Keratinocyte (primary cell): ENCODE measurements around the gene SDC3.

Experiments
- EZH2 ChIP-seq: IDR thresholded peaks from one replicate; pipeline ENCODE4 v1.6.1; 2012; ENCODE audit warnings: inconsistent platforms, mild to moderate bottlenecking, low read length, moderate library complexity
- TF ChIP-seq, protein P1 (sequence below), 3 experiments: IDR thresholded peaks in 1 of 3; conservative IDR thresholded peaks in 1 of 3; optimal IDR thresholded peaks in 1 of 3; 2 replicates in 2 of 3; 3 replicates in 1 of 3; pipeline versions ENCODE3 to v1.5.1; 2011; ENCODE audit warnings: low read length in 3 of 3, mild to moderate bottlenecking in 3 of 3, moderate library complexity in 2 of 3, control low read depth in 1 of 3, inconsistent platforms in 1 of 3; ENCODE audit not compliant: insufficient read depth in 2 of 3; ENCODE audit errors: extremely low read depth in 1 of 3

DNA sequence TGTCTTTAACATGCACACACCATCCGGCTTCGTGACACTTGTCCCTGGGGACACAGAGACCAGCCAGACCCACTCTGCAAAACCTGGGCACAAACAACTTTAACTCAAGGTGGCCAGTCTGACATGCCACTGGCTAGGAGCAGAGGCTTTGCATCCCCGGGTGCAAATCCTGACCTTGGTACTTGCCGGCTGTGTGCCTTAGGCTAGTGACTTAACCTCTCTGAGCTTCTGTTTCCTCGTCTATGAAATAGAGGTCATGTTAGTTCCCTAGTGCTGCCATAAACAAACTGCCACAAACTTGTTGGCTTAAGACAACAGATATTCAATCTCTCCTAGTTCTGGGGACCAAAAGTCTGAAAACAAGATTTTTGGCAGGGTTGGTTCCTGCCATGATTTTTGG is 60.4 kb downstream of the SDC3 start:
- no peak for TF ChIP-seq EZH2
- TF ChIP-seq, protein P1, sequence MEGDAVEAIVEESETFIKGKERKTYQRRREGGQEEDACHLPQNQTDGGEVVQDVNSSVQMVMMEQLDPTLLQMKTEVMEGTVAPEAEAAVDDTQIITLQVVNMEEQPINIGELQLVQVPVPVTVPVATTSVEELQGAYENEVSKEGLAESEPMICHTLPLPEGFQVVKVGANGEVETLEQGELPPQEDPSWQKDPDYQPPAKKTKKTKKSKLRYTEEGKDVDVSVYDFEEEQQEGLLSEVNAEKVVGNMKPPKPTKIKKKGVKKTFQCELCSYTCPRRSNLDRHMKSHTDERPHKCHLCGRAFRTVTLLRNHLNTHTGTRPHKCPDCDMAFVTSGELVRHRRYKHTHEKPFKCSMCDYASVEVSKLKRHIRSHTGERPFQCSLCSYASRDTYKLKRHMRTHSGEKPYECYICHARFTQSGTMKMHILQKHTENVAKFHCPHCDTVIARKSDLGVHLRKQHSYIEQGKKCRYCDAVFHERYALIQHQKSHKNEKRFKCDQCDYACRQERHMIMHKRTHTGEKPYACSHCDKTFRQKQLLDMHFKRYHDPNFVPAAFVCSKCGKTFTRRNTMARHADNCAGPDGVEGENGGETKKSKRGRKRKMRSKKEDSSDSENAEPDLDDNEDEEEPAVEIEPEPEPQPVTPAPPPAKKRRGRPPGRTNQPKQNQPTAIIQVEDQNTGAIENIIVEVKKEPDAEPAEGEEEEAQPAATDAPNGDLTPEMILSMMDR (optimal IDR thresholded peaks at IDR 0.05 in 1 of 3, IDR thresholded peaks at IDR 0.05 in 1 of 3, conservative IDR thresholded peaks at IDR 0.05 in 1 of 3; ENCODE audit: extremely low read depth in 1 of 3, insufficient read depth in 2 of 3, low read length in 3 of 3) = no peak
